HL-60 (cell line): Measurements from ENCODE around the gene CEND1.

Source experiments
- DNase-seq, 2 experiments: peaks; one replicate each; pipeline ENCODE4 v3.0.0-alpha.2; 2010 to 2020; ENCODE audit warnings: low read depth in 1 of 2, low spot score in 1 of 2
- H3K27ac ChIP-seq: fragments of 250-450 bp; sonication (Bioruptor Pico); replicated peaks from 2 replicates; pipeline ENCODE4 v1.5.1; 2020; ENCODE audit warnings: mild to moderate bottlenecking, moderate library complexity
- H3K27me3 ChIP-seq: fragments of 250-450 bp; sonication (Bioruptor Pico); 2 replicates; pipeline ENCODE4 v1.5.1; 2021; ENCODE audit warnings: mild to moderate bottlenecking, moderate library complexity; ENCODE audit not compliant: insufficient read depth, poor library complexity, severe bottlenecking
- H3K4me3 ChIP-seq: replicated peaks from 2 replicates; pipeline ENCODE4 v1.5.1; 2011; ENCODE audit warnings: mild to moderate bottlenecking, control low read depth, low read length; ENCODE audit not compliant: insufficient read depth
- GABPA ChIP-seq: IDR thresholded peaks from 2 replicates; pipeline ENCODE4 v1.6.1; 2012; ENCODE audit warnings: low read depth
- POLR2AphosphoS5 ChIP-seq: IDR thresholded peaks from 2 replicates; pipeline ENCODE4 v1.6.1; 2012; ENCODE audit warnings: low read depth
- SPI1 ChIP-seq: IDR thresholded peaks from 2 replicates; pipeline ENCODE4 v1.6.1; 2012; ENCODE audit warnings: low read depth, mild to moderate bottlenecking, borderline replicate concordance
- TF ChIP-seq, protein P1 (sequence below): IDR thresholded peaks from one replicate; pipeline ENCODE4 v1.5.1; 2011; ENCODE audit warnings: low read length, control low read depth, inconsistent platforms; ENCODE audit not compliant: insufficient read depth
- TF ChIP-seq, protein P2 (sequence below): IDR thresholded peaks from 2 replicates; pipeline ENCODE4 v1.6.1; 2012; ENCODE audit warnings: low read depth; ENCODE audit not compliant: insufficient replicate concordance

The CEND1 gene

DNA sequence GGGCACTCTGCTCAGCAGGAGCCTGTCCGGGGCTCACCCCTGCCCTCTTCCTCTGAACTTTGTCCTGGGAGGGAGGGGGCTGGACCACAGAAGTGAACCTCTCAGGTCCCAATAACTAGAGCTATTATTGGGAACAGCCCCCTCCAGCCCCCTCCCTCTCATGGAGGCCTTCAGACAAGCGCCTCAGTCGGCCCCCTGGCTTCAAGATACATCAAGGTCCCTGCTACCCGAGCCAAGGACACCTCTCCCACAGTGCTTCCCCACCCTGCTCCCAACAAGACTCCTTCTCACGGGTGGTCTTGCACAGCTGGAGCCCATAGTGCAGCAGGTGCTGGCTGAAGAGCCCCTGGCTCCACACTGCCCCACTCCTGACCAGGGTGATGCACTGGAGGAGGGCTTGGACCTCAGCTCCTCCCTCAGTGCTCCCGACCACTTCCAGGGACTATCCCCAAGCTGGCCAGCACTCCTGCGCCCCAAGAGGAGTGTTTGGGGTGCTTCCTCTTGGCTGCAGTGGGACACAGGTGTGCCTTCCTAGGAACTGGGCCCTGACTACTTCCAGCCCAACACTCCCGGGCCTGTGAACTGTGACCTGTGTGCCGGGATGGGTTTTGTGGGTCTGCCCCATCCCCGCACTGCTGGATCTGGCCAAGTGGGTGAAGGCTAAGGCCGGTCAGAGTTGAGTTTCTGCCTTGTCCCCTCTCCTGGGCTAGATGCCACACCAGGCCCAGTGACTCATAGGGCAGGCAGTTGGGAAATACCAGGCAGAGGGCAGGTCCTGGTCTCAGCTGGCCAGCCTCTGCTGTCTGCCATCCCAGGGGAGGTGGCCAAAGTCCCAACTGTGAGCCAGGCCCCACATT is 31.0 kb upstream of the CEND1 start:
- TF ChIP-seq, protein P1, sequence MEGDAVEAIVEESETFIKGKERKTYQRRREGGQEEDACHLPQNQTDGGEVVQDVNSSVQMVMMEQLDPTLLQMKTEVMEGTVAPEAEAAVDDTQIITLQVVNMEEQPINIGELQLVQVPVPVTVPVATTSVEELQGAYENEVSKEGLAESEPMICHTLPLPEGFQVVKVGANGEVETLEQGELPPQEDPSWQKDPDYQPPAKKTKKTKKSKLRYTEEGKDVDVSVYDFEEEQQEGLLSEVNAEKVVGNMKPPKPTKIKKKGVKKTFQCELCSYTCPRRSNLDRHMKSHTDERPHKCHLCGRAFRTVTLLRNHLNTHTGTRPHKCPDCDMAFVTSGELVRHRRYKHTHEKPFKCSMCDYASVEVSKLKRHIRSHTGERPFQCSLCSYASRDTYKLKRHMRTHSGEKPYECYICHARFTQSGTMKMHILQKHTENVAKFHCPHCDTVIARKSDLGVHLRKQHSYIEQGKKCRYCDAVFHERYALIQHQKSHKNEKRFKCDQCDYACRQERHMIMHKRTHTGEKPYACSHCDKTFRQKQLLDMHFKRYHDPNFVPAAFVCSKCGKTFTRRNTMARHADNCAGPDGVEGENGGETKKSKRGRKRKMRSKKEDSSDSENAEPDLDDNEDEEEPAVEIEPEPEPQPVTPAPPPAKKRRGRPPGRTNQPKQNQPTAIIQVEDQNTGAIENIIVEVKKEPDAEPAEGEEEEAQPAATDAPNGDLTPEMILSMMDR = no peak
- TF ChIP-seq SPI1 (no peak), GABPA (no peak), POLR2AphosphoS5 (peak; percentile 9; the same call in 1 of the 2 replicates)
- TF ChIP-seq, protein P2, sequence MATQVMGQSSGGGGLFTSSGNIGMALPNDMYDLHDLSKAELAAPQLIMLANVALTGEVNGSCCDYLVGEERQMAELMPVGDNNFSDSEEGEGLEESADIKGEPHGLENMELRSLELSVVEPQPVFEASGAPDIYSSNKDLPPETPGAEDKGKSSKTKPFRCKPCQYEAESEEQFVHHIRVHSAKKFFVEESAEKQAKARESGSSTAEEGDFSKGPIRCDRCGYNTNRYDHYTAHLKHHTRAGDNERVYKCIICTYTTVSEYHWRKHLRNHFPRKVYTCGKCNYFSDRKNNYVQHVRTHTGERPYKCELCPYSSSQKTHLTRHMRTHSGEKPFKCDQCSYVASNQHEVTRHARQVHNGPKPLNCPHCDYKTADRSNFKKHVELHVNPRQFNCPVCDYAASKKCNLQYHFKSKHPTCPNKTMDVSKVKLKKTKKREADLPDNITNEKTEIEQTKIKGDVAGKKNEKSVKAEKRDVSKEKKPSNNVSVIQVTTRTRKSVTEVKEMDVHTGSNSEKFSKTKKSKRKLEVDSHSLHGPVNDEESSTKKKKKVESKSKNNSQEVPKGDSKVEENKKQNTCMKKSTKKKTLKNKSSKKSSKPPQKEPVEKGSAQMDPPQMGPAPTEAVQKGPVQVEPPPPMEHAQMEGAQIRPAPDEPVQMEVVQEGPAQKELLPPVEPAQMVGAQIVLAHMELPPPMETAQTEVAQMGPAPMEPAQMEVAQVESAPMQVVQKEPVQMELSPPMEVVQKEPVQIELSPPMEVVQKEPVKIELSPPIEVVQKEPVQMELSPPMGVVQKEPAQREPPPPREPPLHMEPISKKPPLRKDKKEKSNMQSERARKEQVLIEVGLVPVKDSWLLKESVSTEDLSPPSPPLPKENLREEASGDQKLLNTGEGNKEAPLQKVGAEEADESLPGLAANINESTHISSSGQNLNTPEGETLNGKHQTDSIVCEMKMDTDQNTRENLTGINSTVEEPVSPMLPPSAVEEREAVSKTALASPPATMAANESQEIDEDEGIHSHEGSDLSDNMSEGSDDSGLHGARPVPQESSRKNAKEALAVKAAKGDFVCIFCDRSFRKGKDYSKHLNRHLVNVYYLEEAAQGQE = no peak
- Histone ChIP-seq H3K27me3 (no peaks in the 10 kb centered on the region), H3K4me3 (peak overlapping the region; percentile 70), H3K27ac (peak overlapping the region; percentile 80)
- peak in 1 of 2 experiments; percentile 75 for DNase-seq

DNA sequence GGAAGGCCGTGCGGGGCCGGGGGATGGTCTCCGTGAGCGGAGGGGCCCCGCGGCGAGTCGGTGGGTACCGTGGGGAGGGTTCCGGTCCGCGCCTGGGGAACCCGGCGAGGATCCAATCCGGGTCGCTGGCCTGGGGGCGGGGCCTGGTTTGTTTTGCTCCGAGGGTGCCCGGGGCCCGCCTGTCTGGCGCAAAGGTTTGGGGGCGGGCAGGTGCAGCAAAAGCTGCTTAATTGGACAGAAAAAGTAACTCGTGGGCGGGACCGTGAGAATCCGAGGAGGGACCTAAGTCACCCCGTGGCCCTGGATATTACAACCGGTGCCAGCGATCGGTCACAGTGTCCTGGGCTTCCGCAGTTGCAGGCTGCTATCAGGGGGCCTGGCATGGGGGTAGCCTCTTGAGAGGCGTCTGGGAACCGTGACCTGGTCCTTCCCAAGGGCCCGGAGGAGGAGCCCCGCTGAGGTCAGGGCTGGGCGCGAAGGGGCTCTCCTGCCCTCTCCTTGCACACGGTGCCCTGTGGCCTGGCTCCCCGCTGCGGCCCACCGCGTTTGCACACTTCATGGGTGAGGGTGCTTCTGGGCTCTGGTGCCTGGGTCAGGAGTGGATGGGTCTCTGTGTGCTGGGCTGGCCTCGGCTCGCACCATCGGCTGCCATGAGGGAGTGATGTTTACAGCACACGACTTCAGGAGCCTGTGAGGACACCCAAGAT is 30.2 kb upstream of the CEND1 start:
- Histone ChIP-seq H3K27me3 (no peaks in the 10 kb centered on the region), H3K27ac (peak overlapping the region; percentile 80), H3K4me3 (peak overlapping the region; percentile 70)
- peak; percentile 92 to 97 for DNase-seq
- peak; percentile 32; the same call in 1 of the 2 replicates for TF ChIP-seq POLR2AphosphoS5
- 0 out of 2 replicates have a peak, but pooled peaks have one; percentile 19 for TF ChIP-seq GABPA
- TF ChIP-seq, protein P1 = no peak

DNA sequence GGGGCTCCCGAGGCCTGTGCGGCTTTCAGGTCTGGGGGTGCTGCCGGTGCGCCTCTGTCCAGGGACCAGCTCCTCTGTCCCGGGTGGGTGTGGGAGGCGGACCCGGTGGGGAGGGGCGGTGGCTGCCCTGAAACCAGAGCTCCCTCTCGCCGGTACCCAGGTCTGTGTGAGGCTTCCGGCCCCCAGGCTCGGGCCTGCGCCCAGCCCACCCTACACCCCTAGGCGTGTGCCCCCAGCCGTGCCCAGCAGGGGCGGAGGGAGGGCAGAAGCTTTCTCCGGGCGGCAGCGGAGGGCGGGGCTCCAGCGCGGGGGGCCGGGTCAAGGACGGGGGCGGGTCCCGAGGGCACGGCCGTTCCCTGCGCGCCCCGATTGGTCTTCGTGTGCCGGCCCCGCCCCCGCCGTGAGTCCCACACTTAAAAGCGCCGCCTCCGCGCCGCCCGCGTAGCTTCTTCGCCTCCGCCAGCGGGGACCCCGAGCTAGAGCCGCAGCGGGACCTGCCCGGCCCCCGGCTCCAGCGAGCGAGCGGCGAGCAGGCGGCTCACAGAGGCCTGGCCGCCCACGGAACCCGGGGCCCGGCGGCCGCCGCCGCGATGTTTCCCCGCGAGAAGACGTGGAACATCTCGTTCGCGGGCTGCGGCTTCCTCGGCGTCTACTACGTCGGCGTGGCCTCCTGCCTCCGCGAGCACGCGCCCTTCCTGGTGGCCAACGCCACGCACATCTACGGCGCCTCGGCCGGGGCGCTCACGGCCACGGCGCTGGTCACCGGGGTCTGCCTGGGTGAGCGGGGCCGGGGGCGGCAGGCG is 29.4 kb upstream of the CEND1 start:
- Histone ChIP-seq H3K27ac (peak overlapping the region; percentile 80), H3K4me3 (peak overlapping the region; percentile 70), H3K27me3 (no peaks in the 10 kb centered on the region)
- peak in 1 of 2 experiments; percentile 87 for DNase-seq
- TF ChIP-seq POLR2AphosphoS5 = peak; percentile 55; the same call in 1 of the 2 replicates
- TF ChIP-seq GABPA = no peak
- TF ChIP-seq, protein P2 = peak; percentile 46
